NCI-H1092 (cell line): ENCODE results near the gene PLA2R1.
"Not testable (repeated sequence)": the region's sequence is repeated elsewhere in the genome, so short reads cannot be mapped to it uniquely, and the experiment has no call there.

Experiments
- DNase-seq: peaks from one replicate; lab custom pipeline; 2025; lab: John Stamatoyannopoulos, UW

PLA2R1 gene

DNA sequence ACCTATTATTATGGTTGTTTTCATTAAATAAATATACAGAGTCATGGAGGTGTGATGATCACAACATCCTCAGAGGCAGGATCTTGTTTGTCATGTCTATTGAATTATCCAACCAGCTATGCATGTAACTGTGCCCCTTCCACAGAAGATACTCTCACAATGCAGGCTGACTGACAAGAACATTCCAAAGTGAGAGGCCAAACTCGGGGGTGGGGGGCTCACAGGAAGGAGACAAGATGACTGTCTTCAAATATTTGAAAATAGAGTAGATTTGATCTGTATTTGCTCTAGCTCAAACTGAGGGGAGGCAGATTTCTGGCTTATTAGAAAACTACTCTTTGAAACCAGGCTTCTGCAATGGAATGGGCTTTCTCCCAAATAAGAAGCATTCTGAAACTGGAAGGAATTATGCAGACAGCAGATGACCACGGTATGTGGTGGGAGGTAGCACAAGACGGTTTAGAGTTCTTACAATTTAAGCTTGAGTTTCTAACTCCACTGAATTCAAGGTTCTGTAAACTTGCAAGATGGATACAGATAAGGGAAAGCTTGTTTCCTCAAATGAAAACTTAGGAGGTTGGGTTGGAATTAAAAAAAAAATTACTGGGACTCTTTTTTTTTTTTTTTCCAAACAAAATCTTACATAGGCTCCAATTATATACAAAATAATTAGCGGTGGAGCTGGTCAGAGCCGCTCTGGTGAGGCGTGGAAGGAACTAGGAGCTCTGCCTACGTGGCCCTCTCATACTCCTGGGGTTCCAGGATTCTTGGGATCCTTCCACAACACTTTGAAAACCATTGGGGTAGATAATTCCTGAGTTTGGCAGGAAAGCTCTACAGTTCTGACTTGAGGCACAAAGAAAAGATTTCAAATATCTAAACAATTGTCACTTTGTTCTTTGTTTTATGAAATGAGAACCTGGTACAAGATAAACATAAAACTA lies 79.3 kb downstream of the PLA2R1 start:
- DNase-seq = no peak

DNA sequence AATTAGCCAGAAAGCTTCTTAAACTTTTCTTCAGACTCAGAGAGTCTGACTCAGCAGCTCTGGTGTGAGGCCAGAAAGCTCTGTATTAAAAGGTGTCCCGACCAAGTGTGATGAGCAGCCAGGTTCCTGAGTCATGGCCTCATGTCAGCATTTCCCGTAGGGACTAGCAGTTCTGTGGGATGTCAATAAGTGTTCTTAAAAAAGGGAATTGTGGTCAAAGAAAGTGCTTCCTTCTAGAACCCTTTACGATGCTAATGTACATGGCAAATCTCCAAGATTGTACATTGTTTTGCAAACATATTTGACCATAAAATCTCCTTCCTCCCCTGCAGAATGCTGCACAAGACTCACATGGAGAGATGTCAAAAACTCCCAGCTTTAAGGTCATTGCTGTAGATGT lies 80.1 kb downstream of the PLA2R1 start:
- no peak for DNase-seq

DNA sequence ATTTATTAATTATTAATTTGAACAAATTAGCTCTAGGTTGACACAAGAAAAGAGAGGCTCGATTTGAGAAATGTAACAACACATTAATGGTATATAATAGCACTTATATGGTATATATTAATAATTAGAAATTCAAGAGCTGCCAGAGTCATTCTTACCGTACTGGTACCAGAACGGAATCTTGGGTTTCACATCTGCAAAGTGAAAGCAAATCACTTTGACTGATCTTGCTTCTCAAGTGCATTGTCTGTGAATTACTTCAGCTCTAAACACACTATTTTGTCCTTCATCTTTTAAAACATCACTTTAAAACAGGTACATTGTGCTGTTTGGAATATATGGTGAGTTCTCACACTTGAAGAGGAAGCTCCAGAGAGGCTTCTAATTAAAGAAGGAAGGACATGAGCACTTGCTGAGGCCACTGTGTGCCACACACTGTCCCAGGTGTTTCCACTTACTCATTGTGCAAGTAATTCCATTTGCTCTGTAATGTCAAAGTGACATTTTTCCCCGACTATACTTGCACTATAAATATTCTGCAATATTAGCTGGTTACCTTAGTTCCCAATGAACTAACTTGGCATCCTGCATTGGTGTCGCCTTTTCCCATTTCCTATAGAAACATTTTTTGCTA lies 85.8 kb downstream of the PLA2R1 start:
- no peak for DNase-seq

DNA sequence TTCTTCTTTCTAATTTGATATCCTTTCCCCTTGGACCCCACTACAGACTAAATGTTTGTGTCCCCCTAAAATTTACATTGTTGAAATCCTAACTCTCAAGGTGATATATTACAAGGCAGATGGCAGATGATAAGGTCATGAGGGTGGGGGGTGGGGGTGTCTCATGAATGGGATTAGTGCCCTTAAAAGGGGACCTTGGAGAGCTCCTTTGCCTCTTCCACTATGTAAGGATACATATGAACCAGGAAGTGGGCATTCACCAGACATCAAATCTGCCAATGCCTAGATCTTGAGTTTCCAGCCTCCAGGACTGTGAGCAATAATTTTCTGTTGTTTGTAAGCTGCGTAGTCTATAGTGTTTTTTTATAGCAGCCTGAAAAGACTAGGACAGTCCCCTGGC lies 89.1 kb downstream of the PLA2R1 start:
- no peak for DNase-seq

DNA sequence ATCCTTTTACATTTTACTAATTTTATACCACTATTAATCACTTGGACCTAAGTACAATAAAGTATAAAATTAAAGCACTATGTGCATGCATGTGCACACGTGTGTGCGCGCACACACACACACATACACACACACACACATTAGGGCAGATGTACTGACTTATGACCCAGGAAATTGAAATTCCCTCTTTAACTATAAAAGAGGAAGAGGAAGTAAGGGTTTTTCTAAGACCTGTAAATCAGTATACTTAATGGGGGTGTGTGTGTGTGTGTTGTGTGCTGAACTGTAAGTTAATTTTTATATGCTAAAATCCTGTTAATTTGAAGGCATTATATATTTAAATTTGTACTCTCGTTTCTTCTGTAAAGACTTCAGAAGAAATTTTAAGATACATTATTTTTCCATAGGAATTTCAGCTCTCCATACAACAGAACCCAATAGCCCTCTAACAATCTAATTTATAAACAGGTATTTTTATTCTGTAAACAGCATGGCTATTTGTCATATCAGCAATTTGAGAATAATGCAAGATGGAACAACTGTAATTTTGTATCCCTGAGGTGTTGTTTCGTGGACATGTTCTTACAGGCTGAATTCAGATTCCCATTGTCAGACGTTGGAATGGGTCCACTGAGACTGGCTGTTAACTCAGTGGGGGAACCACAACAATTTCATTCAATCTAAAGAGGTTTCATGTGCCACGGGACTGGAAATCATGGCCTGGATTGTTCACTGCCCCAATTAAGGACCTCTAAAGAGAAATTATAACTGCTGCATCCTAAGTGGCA lies 90.9 kb downstream of the PLA2R1 start:
- peak; percentile 13 for DNase-seq

DNA sequence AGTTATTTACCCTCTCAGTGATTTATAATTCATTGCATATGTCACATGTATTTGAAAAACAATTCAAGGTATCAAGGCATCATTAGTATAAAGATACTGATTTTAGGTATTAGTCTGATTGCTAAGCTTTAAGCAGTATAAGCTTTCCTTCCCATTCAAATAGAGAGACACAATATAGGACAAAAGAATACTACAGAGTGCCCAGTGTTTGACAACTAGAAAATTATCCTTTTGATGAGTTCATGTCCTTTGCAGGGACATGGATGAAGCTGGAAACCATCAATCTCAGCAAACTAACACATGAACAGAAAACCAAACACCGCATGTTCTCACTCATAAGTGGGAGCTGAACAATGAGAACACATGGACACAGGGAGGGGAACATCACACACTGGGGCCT lies 91.9 kb downstream of the PLA2R1 start:
- not testable (repeated sequence) for DNase-seq

DNA sequence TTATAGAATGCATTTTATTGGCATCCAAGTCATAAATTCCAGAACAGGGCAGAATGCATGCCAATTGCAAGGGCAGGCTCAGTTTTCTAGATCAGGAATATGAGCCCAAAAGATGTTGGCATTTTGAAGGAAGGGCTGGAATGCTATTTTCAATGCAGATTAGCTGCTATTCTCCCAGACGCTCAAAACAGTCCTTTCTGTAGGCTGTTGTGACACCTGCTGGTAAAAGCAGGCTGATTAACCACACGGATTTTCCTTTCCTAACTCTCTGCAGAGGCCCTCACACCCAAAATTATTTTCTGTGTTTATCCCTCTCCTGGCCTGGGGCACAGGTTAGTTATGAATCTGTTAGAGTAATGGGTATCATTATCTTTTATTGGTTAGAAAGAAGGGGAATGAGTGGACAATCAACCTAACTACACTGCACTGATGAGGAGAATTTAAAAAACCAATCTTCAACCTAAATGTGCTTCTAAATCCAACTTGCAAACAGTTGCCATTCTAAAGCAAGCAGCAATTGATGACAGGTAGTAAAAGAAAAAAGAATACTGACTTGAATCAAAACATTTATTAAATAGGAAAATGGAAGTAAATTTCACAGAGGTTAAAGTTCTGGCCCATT lies 94.0 kb downstream of the PLA2R1 start:
- DNase-seq = peak; percentile 14

DNA sequence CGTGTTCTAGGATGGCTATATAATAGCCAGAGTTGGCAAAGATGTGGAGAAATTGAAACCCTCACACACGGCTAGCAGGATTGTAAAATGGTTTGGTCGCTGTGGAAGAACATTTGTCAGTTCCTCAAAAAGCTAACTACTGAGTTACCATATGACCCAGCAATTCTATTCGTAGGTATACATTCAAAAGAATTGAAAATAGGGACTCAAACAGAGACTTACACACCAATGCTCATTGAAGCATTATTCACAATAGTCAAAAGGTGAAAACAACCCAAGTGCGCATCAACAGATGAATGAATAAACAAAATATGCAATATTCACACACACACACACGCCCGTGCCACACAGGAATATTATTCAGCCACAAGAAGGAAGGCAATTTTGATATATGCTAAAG lies 98.7 kb downstream of the PLA2R1 start:
- no peak for DNase-seq

DNA sequence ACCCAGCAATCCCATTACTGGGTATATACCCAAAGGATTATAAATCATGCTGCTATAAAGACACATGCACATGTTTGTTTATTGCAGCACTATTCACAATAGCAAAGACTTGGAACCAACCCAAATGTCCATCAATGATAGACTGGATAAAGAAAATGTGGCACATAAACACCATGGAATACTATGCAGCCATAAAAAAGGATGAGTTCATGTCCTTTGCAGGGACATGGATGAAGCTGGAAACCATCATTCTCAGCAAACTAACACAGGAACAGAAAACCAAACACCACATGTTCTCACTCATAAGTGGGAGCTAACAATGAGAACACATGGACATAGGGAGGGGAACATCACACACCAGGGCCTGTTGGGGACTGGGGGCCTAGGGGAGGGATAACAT lies 99.9 kb downstream of the PLA2R1 start:
- DNase-seq = not testable (repeated sequence)

DNA sequence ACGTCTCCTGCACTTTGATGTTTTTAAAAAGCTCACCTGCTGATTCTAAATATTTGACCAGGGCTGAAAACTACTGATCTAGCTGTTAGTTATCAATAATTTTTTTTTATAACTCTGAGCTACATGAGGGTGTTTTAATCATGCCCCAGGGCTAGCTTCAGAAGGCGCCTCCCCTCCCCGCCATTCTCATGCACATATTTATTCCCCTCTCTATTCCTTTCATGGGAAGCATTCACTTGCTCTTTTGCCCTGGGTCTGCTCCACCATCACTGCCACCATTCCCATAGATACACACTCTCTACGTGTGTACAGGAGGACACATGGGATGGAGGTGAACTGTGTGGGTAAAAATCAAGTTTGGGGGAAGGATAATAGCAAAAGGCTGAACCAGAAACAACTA lies 101.0 kb downstream of the PLA2R1 start:
- DNase-seq = no peak

DNA sequence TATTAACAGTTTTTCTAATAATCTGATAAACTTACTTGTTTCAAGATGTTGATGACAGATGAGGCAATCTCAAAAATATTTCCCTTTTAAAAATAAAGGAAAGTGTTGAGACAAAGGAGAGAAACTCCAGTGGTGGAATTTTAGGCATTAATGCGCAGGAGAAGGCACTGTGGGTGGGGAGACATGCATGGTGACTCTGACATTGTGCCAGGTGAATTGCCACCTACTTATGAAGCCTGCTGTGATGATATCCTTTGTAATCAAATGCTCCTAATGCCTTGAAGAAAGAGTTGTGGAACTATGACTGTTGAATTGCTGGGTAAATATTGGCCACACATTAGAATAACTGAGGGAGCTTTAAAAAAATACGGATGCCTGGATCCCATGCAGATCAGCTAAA lies 101.4 kb downstream of the PLA2R1 start:
- no peak for DNase-seq

DNA sequence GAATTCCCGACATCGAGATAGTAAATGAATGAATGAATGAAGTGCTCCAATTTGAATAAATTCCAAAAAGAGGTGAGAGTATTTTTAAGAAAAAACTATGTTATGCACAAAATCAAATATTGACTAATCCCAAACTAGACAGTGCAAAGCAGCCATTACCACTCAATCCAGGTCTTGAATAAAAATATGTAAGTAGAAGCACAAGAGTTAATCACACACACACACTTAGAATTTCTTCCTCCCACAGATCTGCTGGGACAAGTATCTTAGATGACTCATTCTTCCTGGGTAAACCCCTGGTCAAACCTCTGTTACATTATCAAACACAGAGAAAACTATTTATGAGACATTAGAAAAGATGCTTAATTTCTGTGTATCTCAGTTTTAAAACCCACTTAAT lies 102.0 kb downstream of the PLA2R1 start:
- DNase-seq = no peak

DNA sequence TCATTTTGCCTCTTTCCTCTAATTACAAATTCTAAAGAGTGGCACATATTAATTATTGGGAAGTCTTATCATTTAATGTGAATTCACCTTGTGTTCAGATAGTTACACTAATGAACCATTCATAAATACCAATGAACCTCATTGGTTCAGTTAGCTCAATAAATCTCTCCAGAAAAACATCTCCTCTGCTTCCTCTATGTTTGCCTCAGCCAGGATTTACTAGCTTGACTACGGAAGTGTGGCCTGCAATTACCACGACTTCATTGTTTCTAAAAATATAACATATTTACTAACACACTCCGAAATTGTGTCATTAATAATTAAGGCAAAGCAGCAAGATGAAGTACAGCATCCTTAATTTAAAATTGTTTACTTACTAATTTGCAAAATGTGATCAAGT lies 103.3 kb downstream of the PLA2R1 start:
- no peak for DNase-seq

DNA sequence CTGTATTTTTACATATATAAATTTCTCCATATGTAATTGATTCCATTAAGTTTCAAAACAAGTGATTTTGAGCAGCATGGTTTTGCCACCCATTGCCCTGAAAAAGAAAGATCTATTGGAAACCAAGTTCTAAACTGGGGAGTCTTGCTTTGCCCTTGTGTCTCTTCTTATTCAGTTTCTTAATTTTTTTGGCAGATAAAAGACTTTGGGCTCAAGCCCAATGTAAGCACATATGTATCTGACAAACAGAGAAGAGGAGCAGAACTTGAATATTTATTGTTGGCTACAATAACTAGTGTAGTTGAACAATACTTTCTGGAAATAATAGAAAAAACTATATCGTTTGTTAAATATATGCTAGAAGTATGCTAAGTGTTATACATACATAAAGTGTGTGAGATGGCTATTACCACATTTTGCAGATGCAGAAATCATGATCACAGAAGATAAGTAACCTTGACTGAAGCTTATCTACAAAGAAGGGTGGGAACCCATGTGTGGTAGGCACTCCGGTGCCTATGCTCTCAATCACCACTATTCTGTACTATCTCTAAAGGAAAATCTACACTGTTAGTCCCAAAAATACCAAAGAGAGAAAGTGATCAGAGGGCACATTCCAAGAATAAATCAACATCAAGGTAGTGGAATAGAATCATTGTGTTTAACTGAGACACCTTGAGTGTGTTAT lies 109.1 kb downstream of the PLA2R1 start:
- DNase-seq = no peak

DNA sequence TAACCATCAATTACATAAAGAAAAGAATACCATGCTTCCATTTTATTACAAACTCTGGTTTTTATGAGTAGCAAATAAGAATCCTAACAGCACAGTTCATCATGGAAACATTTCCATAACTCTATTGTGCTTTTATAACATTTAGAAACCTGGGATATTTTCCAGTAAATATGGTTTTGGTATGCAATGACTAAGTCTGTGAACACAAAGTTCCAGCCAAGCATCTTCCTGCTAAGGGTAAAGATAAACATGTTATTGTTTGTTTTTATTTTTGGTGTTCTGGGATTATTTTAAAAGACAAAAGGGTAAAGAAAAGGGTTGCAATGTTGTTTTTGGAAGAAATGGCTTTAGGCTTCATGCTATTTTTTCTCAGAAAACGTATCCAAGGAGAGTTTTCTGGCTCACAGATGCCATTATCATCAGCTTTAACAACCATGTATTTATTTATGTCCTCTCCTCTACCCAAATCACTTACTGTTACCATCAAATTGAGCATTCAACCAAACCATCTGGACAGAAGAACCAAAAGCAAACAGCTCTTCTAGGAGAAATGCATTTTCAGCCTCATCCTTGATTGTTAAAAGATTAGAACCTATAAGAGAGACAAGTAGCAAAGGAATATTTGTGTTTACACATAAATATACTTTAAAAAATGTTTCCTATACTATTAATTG lies 116.0 kb downstream of the PLA2R1 start:
- no peak for DNase-seq

DNA sequence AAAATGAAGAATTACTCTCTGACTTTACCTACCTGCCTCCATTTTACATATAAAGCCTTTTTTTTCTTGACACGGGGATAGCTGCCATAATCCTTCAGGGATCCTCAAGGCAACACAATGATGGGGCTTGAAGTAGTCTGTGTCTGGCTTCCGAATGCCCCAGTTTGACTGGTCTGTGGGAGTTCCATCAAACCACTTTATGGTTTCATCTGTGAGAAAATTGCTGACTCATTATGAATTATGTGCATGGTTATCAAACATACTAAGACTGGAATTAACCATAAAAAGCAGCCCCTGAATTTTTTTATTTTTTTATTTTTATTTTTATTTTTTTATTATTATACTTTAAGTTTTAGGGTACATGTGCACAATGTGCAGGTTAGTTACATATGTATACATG lies 117.5 kb downstream of the PLA2R1 start:
- no peak for DNase-seq

DNA sequence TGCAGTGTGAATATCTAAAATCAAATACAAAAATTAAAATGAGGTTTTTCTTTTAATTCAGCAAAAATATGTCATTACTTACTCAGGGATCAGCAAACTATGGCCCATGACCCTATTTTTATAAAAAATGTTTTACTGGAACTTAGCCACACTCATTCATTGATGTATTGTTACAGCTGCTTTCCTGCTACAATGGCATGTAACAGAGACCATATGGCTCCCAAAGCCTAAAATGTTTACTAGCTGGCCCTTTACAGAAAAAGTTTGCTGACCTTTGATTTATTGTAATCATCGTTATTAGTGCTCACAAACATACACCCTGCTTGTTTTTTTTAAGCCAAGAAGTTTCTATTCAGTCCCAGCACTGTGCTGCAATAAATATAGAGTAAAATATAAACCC lies 120.3 kb downstream of the PLA2R1 start:
- no peak for DNase-seq

DNA sequence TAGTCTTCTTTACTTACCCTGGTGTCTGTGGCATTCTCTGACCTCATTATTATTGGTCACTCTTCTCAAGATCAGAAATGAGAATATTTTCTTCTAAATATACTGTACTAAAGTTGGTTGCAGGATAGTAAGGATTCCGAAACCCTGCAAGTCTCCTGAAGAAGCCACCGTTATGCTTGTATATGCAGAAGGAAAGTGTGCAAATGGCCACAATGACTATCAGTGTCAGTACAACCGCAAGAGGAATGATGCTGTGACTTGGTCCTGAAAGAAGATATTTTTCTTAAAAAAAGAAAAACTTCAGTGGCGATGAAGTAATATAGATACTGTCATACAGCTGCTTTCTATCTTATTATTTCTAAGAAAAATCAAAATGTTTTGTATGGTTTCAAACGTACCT lies 120.7 kb downstream of the PLA2R1 start:
- no peak for DNase-seq

DNA sequence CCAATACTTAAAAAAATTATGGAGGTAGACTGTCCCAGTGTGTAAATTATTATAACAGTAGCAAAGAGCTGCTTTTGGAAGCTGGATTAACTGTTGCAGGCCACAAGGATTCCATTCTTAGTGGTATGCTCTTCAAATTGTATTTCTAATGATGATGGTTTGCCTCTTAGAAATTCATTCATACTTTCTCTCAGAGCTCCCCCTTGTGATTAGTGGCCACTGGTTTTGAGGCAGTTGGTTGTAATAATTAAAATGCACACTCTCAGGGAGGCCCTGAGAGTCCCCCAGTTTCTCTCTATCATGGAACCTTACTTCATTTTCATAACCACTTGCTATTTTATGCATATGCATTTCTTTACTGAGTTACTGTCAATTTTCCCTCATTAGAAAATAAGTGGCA lies 122.5 kb downstream of the PLA2R1 start:
- no peak for DNase-seq

DNA sequence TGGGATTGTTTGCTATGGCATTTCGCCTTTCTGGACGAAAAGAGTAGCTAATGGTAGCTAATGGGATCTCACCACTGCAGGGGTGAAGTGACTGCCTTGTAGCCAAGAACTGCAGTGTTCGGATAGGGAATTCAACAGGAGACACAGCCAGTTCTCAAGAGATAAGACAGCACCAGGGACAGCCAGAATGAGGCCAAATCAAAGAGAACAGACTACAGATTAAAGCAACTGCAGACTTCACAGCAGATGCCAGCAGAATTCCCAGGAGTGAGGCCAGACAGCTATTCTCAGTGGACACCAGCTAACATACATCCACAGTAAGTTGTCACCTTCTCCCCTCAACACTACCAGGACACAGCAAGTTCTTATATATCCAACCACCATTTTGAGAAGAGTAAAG lies 124.0 kb downstream of the PLA2R1 start:
- no peak for DNase-seq

DNA sequence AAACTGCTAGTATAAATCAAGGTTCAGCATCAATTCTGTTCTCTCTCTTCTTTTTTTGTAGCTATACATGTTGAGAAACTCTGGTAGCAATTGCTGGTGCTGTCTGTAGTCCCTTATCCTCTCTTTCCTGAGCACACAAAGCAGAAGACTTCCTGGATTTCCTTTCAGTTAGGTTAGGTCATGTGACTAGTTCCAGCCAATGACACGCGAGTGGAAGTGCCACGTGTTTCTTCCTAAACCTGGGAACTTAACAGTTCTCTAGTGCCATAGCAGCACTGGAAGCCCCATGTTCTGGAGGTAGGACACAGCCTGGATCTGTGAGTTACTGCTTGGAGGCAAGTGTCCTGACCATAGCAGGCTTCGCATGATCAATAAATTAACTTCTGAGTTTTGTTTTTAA lies 125.9 kb downstream of the PLA2R1 start:
- no peak for DNase-seq
